ENCODE measurements around the gene SVBP.

SVBP gene

GRCh38 chr1:42761567-42761966 is 55.6 kb downstream of the SVBP start:
- Histone ChIP-seq H3K9me3 (ENCODE audit: low read length) (no peaks in the 10 kb centered on the region), H3K4me1 (ENCODE audit: insufficient read depth, low read length) (peaks cover 8% of the 10 kb centered on the region), H2AFZ (ENCODE audit: low read depth, low read length) (no peak overlapping the region), H3K4me3 (ENCODE audit: low read length) (no peak overlapping the region), H3K27me3 (ENCODE audit: insufficient read depth, low read length) (no peaks in the 10 kb centered on the region), H3K36me3 (ENCODE audit: insufficient read depth, low read length) (peaks cover 25% of the 10 kb centered on the region)

- H3K4me3 ChIP-seq (ENCODE audit: low read length): no peak overlapping the region
- H3K36me3 ChIP-seq (ENCODE audit: insufficient read depth, low read length): peaks cover 50% of the 10 kb centered on the region
- no peaks in the 10 kb centered on the region for H3K9me3 ChIP-seq (ENCODE audit: low read length)
- H2AFZ ChIP-seq (ENCODE audit: low read depth, low read length): no peak overlapping the region
- no peaks in the 10 kb centered on the region for H3K4me1 ChIP-seq (ENCODE audit: insufficient read depth, low read length)
- H3K27me3 ChIP-seq (ENCODE audit: insufficient read depth, low read length): no peaks in the 10 kb centered on the region
Observed at GRCh38 chr1:42759114-42759513, 58.1 kb downstream of the SVBP start.

GRCh38 chr1:42758641-42759040 is 58.6 kb downstream of the SVBP start:
- Histone ChIP-seq H3K4me3 (ENCODE audit: low read length) (no peak overlapping the region), H3K36me3 (ENCODE audit: insufficient read depth, low read length) (peaks cover 54% of the 10 kb centered on the region), H3K4me1 (ENCODE audit: insufficient read depth, low read length) (no peaks in the 10 kb centered on the region), H2AFZ (ENCODE audit: low read depth, low read length) (no peak overlapping the region), H3K9me3 (ENCODE audit: low read length) (no peaks in the 10 kb centered on the region), H3K27me3 (ENCODE audit: insufficient read depth, low read length) (no peaks in the 10 kb centered on the region)

GRCh38 chr1:42757892-42758275 is 59.3 kb downstream of the SVBP start:
- Histone ChIP-seq H3K36me3 (ENCODE audit: insufficient read depth, low read length) (peaks cover 60% of the 10 kb centered on the region), H3K27me3 (ENCODE audit: insufficient read depth, low read length) (no peaks in the 10 kb centered on the region), H3K9me3 (ENCODE audit: low read length) (no peaks in the 10 kb centered on the region), H3K4me1 (ENCODE audit: insufficient read depth, low read length) (no peaks in the 10 kb centered on the region), H2AFZ (ENCODE audit: low read depth, low read length) (no peak overlapping the region), H3K4me3 (ENCODE audit: low read length) (no peak overlapping the region)
